GM19043 (cell line): ENCODE measurements around the gene SOCS4.
A peak's percentile ranks its signal among the peaks of the same experiment; 100 is the strongest.
"Not testable (repeated sequence)": the region's sequence is repeated elsewhere in the genome, so short reads cannot be mapped to it uniquely, and the experiment has no call there.

Experiments
- ATAC-seq: cut with Tn5 transposase; IDR thresholded peaks from one replicate; pipeline ENCODE4 v1.9.1; 2021; ENCODE audit warnings: low read depth; ENCODE audit not compliant: unreplicated experiment

SOCS4 gene

DNA sequence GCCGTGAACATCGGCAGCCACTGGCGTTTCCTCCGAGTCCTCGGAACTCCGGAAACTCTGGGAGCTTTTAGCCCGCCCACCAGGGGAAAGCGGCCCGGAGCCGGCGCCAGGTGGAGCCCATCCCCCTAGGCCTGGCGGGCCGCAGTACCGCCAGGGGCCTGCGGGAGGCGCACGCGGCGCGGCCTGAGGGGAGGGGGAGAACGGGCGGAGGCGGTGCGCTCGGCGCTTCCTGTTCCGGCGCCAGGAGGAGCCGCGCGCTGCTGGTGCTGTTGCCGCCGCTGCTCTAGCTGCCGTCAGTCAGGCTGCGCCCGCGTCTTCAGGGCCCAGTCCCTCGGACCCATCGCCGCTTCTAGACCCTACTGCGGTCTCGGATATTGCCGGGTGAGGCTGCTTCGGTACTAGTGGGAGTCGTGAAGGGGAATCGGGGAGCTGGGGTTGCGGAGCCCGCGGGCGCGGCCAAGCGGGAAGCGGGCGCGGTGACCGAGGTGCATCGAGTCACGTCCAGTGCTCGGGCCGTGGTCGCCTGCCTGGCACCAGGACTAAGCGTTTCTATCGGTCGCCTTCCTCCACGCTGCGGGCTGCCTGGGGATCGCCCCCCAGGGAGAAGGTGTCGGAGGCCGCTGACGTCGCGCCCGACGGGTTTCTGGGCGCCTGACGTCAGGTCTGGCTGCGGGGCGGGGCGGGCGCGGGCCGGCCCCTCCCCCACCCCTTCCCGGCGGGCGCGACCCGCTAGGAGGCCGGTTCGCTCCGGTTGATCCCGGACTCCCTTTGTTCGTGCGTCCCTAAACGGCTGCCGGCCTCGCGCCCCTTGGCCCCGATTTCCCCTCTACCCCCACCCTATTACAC, 24.6 kb downstream of the SOCS4 start, which contains the start of gene MAPK1IP1L:
TSS of gene MAPK1IP1L (plus strand) at position 225 of the 846 bp plus-strand sequence. CDS start 10,037 bp downstream, outside the sequence.
- peak; percentile 91 for ATAC-seq

DNA sequence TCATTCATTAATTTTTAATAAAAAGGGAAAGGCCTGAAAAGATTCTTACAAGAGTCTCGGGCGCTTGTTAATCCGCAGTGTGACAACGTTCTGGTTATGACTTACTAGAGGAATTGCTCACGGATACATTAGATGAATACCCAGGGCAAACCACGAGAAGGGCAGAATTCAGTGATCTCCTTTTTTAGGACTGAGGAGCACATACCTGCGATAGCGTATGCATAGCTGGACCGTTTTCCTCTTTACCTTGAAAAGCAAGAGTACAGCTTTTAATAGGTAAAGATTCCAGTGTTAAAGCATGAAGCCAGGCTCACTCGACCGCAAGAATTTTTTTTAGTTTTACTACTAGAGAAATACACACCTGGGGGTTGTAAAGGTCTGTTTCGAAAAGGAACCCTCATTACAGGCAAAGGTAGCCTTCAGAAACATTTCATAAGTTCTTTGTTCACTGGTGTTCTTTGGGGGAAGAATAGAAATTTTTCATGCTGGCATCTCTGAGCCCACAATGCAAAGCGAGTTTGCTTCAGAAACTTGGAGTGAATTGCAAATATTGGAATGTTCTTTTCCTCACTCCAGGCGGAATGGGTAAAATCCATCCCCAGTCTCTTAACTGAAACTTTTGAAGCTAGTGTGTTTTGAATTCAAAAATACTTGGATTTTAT, 25.4 kb downstream of the SOCS4 start:
- ATAC-seq = no peak

DNA sequence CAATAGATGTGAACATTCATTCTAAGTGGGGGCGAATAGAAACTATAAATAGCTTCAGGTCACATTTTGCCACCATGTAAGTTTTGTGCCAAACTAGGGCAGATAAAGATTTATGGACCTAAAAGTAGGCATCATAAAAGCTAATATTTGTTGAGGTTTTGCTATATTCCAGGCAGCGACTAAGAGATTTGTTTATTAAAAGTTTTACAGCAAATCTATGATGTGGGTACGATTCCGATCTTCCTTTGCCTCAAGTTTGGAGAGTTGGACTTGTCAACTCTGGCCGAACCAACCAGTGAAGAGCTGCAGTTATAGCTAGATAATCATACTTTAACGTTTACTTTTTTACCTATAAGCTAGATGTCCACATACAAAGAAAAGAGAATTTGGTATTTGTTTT, 26.0 kb downstream of the SOCS4 start:
- ATAC-seq = no peak

GRCh38 chr14:55053500-55053899, 26.5 kb downstream of the SOCS4 start:
- ATAC-seq = no peak

DNA sequence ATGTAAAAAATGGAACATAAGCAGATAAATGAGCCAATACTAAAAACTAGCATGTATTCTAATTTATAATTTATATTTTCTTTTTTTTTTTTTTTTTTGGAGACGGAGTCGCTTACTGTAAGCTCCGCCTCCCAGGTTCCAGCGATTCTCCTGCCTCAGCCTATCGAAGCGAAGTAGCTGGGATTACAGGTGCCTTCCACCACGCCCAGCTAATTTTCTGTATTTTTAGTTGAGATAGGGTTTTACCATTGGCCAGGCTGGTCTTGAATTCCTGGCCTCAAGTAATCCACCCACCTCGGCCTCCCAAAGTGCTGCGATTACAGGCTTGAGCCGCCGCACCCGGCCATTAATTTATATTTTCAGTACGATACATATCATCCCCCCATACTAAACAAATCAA, 27.1 kb downstream of the SOCS4 start:
- no peak for ATAC-seq

DNA sequence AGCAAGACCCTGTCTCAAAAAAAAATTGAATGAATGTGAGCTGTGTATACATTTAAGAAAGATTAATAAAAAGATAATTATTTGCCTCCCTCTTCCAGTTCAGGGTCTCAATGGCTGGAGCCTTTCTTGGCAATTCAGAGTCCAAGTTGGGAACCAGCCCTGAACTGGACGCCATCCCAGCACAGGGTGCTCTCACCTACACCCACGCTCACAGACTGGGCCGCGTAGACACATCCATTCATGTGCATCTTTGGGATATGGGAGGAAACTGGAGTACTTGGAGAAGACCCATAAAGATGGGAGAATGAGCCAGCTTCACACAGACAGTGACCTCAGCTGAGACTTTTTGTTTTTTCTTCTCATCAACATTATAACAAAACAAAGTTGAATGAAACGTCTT, 30.9 kb downstream of the SOCS4 start:
- no peak for ATAC-seq

- no peak for ATAC-seq
Measured at GRCh38 chr14:55059333-55059732, 32.3 kb downstream of the SOCS4 start.

DNA sequence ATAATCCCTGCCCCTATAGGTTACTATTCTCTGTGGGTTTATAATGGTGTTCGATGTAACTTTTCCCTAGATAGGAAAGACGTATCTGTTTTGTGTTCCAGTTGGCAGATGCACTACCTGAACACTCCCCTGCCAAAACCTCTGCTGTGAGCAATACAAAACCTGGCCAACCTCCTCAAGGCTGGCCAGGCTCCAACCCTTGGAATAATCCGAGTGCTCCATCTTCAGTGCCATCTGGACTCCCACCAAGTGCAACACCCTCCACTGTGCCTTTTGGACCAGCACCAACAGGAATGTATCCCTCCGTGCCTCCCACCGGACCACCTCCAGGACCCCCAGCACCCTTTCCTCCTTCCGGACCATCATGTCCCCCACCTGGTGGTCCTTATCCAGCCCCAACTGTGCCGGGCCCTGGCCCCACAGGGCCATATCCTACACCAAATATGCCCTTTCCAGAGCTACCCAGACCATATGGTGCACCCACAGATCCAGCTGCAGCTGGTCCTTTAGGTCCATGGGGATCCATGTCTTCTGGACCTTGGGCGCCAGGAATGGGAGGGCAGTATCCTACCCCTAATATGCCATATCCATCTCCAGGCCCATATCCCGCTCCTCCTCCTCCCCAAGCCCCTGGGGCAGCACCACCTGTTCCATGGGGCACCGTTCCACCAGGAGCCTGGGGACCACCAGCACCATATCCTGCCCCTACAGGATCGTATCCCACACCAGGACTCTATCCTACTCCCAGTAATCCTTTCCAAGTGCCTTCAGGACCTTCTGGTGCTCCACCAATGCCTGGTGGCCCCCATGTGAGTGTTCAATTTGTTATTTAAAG, 35.7 kb downstream of the SOCS4 start:
- no peak for ATAC-seq

- not testable (repeated sequence) for ATAC-seq
Measured at GRCh38 chr14:55064896-55065295, 37.9 kb downstream of the SOCS4 start.

GRCh38 chr14:55065411-55065810, 38.4 kb downstream of the SOCS4 start:
- no peak for ATAC-seq

GRCh38 chr14:55066223-55066622, 39.2 kb downstream of the SOCS4 start:
- no peak for ATAC-seq

DNA sequence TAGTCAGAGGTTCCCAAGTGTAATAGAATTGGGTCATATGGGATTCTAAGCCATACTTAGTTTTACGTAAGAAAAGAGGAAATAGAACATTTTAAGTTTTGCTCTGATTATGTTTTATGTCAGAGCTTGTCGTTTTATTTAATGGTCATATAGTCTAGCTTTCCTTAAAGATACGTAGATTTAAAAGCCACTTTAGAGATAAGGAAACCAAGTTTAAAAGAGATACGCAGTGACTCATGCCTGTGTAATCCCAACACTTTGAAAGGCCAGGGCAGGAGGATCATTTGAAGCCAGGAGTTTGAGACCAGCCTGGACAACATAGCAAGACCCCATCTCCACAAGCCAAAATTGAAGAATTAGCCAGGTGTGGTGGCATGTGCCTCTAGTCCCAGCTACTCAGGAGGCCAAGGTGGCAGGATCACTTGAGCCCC, 44.0 kb downstream of the SOCS4 start:
- no peak for ATAC-seq

DNA sequence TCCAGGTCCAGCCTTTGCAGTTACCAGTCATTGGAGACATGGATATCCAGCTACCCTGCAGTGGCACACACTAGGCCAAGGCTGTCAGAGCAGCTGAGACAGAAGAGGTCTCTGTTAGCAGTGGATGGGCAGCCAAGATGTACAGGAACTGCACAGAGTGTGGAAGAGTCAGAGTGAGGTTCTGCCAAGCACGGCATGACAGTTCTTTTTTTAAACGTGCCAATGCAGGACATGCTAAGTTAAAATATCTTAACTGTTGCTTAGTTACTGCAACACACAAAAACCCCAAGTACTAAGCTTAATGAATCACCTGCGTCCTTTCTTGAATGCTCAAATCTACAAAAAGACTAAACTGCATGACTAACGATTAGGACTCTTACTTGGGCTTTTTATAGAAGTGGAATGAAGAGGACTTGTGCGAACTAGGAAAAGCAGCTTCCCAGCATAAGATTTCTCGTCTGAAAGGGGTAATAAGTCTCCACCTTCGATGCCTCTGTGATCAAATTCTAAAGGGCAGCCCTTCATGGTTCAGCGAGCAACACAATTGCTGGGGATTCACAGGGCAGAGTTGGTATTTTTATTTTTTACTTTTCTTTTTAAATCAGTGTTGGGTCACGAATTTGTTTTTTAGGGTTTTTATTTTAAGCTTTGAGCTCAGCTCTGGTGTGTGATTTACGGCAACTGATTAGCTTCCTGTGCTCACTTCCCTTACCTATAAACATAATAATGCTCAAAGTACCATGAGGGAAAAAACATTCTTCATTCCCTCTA, 45.0 kb downstream of the SOCS4 start:
- ATAC-seq = peak; percentile 38

- ATAC-seq = no peak
Measured at GRCh38 chr14:55073856-55074255, 46.8 kb downstream of the SOCS4 start.

DNA sequence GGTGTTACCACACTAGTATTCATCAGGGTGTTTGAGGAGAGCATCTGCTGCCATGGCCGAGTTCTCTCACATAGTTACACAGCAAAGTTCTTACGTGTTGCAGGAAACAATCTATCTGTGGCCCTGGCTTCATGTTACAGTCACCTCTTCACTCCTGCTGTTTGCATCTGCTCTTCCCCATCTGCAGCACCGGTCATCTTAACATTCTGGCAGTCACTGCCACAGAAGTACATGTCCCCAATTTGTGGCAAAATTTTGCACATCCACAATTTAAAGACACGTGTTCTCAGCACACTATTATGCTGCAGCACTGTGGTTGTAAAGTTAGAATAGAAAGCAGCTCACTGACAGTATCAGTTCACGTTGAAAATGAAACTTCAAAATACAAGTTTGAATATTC, 47.6 kb downstream of the SOCS4 start:
- ATAC-seq = peak; percentile 40

GRCh38 chr14:55075628-55076175, 48.7 kb downstream of the SOCS4 start:
- no peak for ATAC-seq

DNA sequence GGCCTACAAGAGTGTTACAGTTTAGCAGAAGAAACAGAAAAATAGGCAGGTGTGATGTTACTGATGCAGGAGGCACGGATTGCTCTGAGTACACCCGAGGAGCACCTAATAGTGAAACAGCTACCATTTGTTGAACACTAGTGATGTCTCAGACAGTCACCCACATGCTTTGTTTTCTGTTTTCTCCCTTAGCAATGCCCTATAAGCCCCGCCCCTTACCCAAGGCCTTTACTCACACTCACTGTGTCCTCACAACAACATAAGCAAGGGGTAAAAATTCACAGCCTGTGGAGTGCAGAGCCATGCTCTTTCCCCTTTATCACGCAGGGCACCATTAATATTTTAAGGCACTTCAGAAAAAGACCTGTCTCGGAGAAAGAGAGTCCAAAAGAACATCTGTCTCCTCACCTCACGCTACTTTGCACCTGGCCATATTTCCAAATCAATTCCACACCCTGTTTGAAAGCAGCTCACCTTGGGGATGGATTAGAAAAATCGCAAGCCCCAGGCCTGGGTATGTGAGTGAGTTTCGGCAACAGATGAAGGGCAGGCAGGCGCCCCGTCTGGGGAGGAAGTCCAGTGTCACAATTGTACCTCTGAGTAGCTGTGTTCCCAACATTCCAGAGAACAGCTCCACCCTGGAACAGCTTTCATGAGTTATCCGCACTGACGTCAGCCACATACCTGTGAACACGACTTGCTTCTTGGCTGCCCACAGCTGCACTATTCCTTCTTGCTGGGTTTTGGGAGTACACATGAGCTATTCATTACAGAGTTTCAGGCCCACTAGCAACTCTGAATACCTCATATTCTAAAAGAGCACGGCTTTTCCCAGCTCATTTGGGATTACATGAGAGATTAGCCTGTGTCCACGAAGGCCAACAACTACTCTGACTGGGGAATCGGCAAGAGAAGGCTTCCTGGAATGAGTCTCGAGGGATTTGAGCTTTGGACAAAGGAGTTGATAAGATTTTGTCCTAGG, 50.4 kb downstream of the SOCS4 start:
- no peak for ATAC-seq

DNA sequence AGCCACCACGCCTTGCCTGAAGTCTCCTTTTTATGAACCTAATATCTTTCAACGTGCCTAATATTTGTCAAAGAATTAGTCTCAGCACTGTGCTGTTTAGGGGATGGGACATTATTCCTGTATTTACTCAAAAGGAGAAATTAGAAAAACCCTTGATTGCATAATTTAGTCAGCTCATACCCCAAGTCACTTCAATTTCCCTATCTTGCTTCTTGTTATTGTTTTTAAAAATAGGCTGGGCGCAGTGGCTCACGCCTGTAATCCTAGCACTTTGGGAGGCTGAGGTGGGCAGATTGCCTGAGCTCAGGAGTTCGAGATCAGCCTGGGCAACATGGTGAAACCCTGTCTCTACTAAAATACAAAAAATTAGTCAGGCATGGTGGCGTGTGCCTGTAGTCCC, 52.9 kb downstream of the SOCS4 start:
- not testable (repeated sequence) for ATAC-seq
